Body of pancreas (tissue), 4 donors: Measurements from ENCODE around the gene ACIN1. TPM values are rescaled to one million over a fixed set of nuclear protein-coding genes. Genes with fewer than 3 reads are reported as not detected.

Experiments
- ATAC-seq: fragments of 150-250 bp; one replicate; pipeline ENCODE4 v1.9.1; 2016
- DNase-seq, 4 donors: peaks; one replicate each; pipeline ENCODE4 v3.0.0-alpha.2; 2019
- H3K27ac ChIP-seq, 4 donors: fragments of 200-600 bp; sonication (generic); 1 replicate in 3 of 4; 2 replicates in 1 of 4; pipeline versions ENCODE4 v1.5.1 to v1.6.1; 2016 to 2019; ENCODE audit warnings: mild to moderate bottlenecking in 1 of 4, mixed read lengths in 1 of 4, moderate library complexity in 1 of 4
- H3K27me3 ChIP-seq, 2 donors: fragments of 200-600 bp; sonication (generic); one replicate each; pipeline ENCODE4 v1.6.0; 2016; ENCODE audit warnings: mild to moderate bottlenecking in 1 of 2
- H3K36me3 ChIP-seq, 2 donors: fragments of 200-600 bp; sonication (generic); replicated peaks in 1 of 2; 2 replicates each; pipeline ENCODE4 v1.5.1; 2016; ENCODE audit warnings: low read depth in 2 of 2; ENCODE audit not compliant: insufficient read depth in 1 of 2
- H3K4me1 ChIP-seq: fragments of 200-600 bp; sonication (generic); one replicate; pipeline ENCODE4 v1.6.0; 2016
- H3K4me3 ChIP-seq, 2 donors: fragments of 200-600 bp; sonication (generic); 1 replicate in 1 of 2; 2 replicates in 1 of 2; pipeline ENCODE4 v1.5.1; 2016 to 2019
- H3K9me3 ChIP-seq, 3 donors: fragments of 200-600 bp; sonication (generic); 1 replicate in 2 of 3; 2 replicates in 1 of 3; pipeline ENCODE4 v1.5.1; 2016
- POLR2A ChIP-seq, 3 donors: fragments of 450-650 bp; IDR thresholded peaks; one replicate each; pipeline ENCODE4 v1.6.1; 2016; ENCODE audit warnings: antibody characterized with exemption in 3 of 3, mild to moderate bottlenecking in 2 of 3
- WGBS, 2 donors: methylation state at CpG; one replicate each; pipeline ENCODE4 v1.1.5; 2017; 5-methylcytosine and 5-hydroxymethylcytosine counted together
- intact Hi-C: fragments of 100-400 bp; cut with DNase I; formaldehyde crosslinking; loops from one replicate; pipeline ENCODE4 v1.15.1; 2023
- total RNA-seq, 2 donors: library from RNA; depleted of rRNA; stranded (reverse); fragments of >200 nt; gene quantifications; one replicate each; pipeline ENCODE4 v1.1.0, GENCODE V29; 2016
- TF ChIP-seq, protein P1 (sequence below), 7 experiments: fragments of 450-650 bp in 4 of 7; fragments of 200-600 bp in 3 of 7; sonication (generic) in 3 of 7; IDR thresholded peaks; one replicate each; pipeline ENCODE4 v1.5.1; 2016 to 2019; ENCODE audit warnings: antibody characterized with exemption in 7 of 7

ACIN1 gene
- total RNA-seq, 2 donors from 2014 or later: 91.6 to 110 TPM

DNA sequence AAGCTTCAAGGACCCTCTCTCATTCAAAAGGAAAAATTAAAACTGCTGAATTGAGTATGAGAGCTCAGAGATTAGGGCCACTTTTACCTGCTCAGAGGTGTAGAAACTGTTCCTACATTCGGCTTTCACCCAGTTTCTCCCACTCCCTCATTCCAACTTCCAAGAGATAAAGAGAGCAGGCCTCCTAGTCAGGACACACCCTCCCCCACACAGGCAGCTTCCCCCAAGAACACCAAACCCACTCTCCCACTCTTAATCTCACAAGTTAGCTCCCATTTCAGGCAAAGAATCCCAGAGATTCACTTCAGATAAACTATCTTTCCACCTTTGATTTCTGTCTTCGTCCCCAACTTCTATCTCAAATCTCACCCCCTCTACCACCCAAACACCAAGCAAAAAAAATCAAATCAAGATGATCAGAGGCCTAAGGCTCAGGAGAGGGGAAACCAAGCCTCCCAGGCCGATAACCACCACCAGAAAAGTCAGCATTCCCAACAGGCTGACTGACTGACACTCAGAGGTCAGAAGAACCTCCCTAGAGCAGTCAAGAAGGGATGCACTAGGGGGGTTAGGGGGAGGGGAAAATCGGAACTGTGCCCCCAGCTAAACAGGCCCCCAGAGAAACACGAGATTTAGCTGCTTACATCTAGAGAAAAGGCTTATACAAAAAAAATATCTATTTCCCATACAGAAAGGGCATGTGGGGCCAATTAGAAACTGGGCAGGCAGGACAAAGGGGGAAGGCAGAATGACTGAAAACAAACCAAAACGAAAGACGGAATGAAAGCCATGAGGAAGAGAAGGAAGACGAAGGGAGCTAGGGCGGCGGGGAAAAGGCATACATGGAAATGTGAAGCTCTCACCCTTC is 24.4 kb downstream of the ACIN1 start:
- no peak for DNase-seq
- H3K36me3 ChIP-seq: peaks cover 3 to 21% of the 10 kb centered on the region in 2 donors

DNA sequence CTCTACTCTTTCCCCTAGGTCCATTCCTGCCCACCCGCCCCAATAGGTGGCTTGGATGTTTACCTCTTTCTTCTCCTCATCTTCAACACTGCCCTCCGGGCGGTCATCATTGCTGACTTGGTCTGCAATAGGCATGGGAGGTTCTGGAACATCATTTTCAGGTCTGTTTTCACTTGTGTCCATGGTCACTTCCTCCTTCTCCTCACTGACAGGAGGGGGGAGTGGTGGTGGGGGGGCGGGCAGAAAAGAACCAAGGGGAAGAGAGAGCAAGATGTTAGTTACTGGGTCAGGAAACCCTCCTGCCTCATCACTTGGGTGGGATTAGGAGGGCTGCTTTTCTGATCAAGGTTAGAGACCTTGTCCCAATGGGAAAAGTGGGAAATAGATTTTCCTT is 25.5 kb downstream of the ACIN1 start:
- no peaks in the 10 kb centered on the region for H3K9me3 ChIP-seq
- WGBS, 2 donors: 78 to 89% methylated on average over 4 of the region's 4 CpGs
- no peak for DNase-seq
- peaks cover 28% of the 10 kb centered on the region for H3K4me1 ChIP-seq
- peak overlapping the region in 1 of 4 donors; percentile 19 for H3K27ac ChIP-seq
- ATAC-seq: no peak
- no peaks in the 10 kb centered on the region for H3K27me3 ChIP-seq
- H3K36me3 ChIP-seq: peaks cover 6 to 18% of the 10 kb centered on the region in 2 donors
- intact Hi-C loops: no loop called here
- no peak for TF ChIP-seq POLR2A (IDR thresholded peaks at IDR 0.05)
- TF ChIP-seq, protein P1, sequence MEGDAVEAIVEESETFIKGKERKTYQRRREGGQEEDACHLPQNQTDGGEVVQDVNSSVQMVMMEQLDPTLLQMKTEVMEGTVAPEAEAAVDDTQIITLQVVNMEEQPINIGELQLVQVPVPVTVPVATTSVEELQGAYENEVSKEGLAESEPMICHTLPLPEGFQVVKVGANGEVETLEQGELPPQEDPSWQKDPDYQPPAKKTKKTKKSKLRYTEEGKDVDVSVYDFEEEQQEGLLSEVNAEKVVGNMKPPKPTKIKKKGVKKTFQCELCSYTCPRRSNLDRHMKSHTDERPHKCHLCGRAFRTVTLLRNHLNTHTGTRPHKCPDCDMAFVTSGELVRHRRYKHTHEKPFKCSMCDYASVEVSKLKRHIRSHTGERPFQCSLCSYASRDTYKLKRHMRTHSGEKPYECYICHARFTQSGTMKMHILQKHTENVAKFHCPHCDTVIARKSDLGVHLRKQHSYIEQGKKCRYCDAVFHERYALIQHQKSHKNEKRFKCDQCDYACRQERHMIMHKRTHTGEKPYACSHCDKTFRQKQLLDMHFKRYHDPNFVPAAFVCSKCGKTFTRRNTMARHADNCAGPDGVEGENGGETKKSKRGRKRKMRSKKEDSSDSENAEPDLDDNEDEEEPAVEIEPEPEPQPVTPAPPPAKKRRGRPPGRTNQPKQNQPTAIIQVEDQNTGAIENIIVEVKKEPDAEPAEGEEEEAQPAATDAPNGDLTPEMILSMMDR (IDR thresholded peaks at IDR 0.05): no peak
- H3K4me3 ChIP-seq: no peak overlapping the region

More for the DNA sequence above, 24.4 kb downstream of the ACIN1 start:
- intact Hi-C loops: no loop called here
- Histone ChIP-seq H3K27ac (peak overlapping the region in 3 of 4 donors; percentile 70 to 86 (median 74)), H3K9me3 (no peaks in the 10 kb centered on the region), H3K4me1 (peaks cover 28% of the 10 kb centered on the region), H3K27me3 (no peaks in the 10 kb centered on the region), H3K4me3 (peak overlapping the region in 1 of 2 donors; percentile 66)
- 11 to 12% methylated on average over 10 of the region's 10 CpGs for WGBS, 2 donors
- TF ChIP-seq, protein P1 (IDR thresholded peaks at IDR 0.05): no peak
- TF ChIP-seq POLR2A (IDR thresholded peaks at IDR 0.05): no peak
- no peak for ATAC-seq

DNA sequence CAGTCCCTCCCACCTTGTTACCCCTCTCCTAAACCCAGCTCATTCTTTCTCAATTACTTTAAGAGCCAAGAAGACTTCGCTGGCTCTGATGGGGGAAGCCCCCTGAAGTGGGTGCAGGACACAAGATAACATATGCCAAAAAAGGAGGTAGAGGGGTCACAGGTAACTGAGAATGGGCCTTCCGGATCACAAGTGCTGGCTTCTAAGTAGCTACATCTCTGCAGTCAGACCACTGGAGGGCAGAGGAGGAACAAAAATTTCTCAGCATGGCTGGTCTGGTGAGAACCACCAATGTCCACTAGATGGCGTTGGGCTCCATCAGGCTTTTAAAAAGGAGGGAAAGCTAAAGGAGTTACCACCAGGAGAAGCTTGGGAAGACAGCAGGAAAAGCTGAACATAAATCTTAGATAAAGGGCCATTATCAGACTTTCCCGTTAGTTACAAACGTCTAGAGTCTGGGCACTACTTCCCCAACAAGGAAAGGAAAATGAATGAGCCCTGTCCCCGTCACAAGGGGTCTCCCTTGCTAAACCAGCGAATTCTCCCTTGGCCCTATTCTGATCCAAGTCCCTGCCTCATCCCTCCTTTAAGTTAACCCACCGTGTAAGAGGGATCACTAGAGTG is 26.0 kb downstream of the ACIN1 start:
- peak overlapping the region in 2 of 4 donors; percentile 11 to 19 for H3K27ac ChIP-seq
- peaks cover 28% of the 10 kb centered on the region for H3K4me1 ChIP-seq
- H3K27me3 ChIP-seq: no peaks in the 10 kb centered on the region
- H3K9me3 ChIP-seq: no peaks in the 10 kb centered on the region
- peak; percentile 84 for ATAC-seq
- H3K4me3 ChIP-seq: no peak overlapping the region
- peak; percentile 85 to 90 (median 87) for DNase-seq
- peaks cover 6 to 22% of the 10 kb centered on the region in 2 donors for H3K36me3 ChIP-seq
- intact Hi-C loops: no loop called here
- TF ChIP-seq, protein P1 (IDR thresholded peaks at IDR 0.05): peak; percentile 89 to 99 (median 99)
- no peak for TF ChIP-seq POLR2A (IDR thresholded peaks at IDR 0.05)
- 26 to 28% methylated on average over 8 of the region's 8 CpGs for WGBS, 2 donors

GRCh38 chr14:23067847-23068788 is 26.8 kb downstream of the ACIN1 start:
- Histone ChIP-seq H3K27ac (peak overlapping the region in 1 of 4 donors; percentile 11), H3K4me1 (peaks cover 28% of the 10 kb centered on the region), H3K36me3 (peaks cover 6 to 30% of the 10 kb centered on the region in 2 donors), H3K27me3 (no peaks in the 10 kb centered on the region), H3K4me3 (no peak overlapping the region), H3K9me3 (no peaks in the 10 kb centered on the region)
- ATAC-seq (no peak), DNase-seq (no peak)
- WGBS, 2 donors: 69 to 73% methylated on average over 12 to 14 of the region's 14 CpGs
- TF ChIP-seq, protein P1 (IDR thresholded peaks at IDR 0.05): no peak
- no peak for TF ChIP-seq POLR2A (IDR thresholded peaks at IDR 0.05)
- intact Hi-C loops: no loop called here
